Measurements from ENCODE around the gene CCDC122. TPM values are rescaled to one million over a fixed set of nuclear protein-coding genes. Genes with fewer than 3 reads are reported as not detected.

The CCDC122 gene
- total and polyA plus RNA-seq, 10 of the 15 experiments (the other 5 are each of a cell fraction or from before 2014, with no cell fraction given) = 1.0 to 4.5 (median 2.9) TPM; not detected in 1

Small RNAs within 50 kb of the gene (small RNA-seq; reads per million reads assigned to genes)
- gene AL162713.1 = not detected

Other genes starting within 250 kb of the CCDC122 start
- 0.11 and 0.98 TPM in 2 replicates for gene ENOX1, start 92.8 kb downstream of the CCDC122 start, total RNA-seq (2014; rRNA removed)
- gene ENOX1, start 92.8 kb downstream of the CCDC122 start, total RNA-seq (2014; rRNA removed; fragmentation: Illumina TruSeq; extraction: Trizol) = 0.18 and 0.23 TPM in 2 replicates
- gene ENOX1, start 92.8 kb downstream of the CCDC122 start, total RNA-seq (2021) = 0.11 and 0.13 TPM in 2 replicates
- gene ENOX1, start 92.8 kb downstream of the CCDC122 start, polyA plus RNA-seq (2011; rRNA removed) = 0.16 and 0.20 TPM in 2 replicates
- gene ENOX1, start 92.8 kb downstream of the CCDC122 start, polyA plus RNA-seq (2014; fragmentation: Illumina TruSeq; extraction: Trizol) = 0.18 and 0.21 TPM in 2 replicates
- under 1 TPM; 0.11 to 0.26 TPM for gene ENOX1, start 92.8 kb downstream of the CCDC122 start, polyA plus RNA-seq (2014; fragmentation: Nextera tagmentation; extraction: Ambion mirVana)
- 0.14 and 0.19 TPM in 2 replicates for gene ENOX1, start 92.8 kb downstream of the CCDC122 start, polyA plus RNA-seq (2014; rRNA removed)
- under 1 TPM; 0.11 to 0.13 TPM for gene ENOX1, start 92.8 kb downstream of the CCDC122 start, polyA plus RNA-seq (2016; fragmentation: Nextera tagmentation; extraction: Ambion mirVana)
- gene LACC1, start 164 bp upstream of the CCDC122 start, total RNA-seq (2014; rRNA removed) = 2.1 and 2.4 TPM in 2 replicates
- 3.5 and 3.7 TPM in 2 replicates for gene LACC1, start 164 bp upstream of the CCDC122 start, total RNA-seq (2014; rRNA removed; fragmentation: Illumina TruSeq; extraction: Trizol)
- 2.5 and 3.5 TPM in 2 replicates for gene LACC1, start 164 bp upstream of the CCDC122 start, total RNA-seq (2021)
- 0.03 TPM in 2 replicates for gene LACC1, start 164 bp upstream of the CCDC122 start, polyA plus RNA-seq (2011; rRNA removed)
- gene LACC1, start 164 bp upstream of the CCDC122 start, polyA plus RNA-seq (2014; fragmentation: Illumina TruSeq; extraction: Trizol) = 3.6 and 5.5 TPM in 2 replicates
- gene LACC1, start 164 bp upstream of the CCDC122 start, polyA plus RNA-seq (2014; fragmentation: Nextera tagmentation; extraction: Ambion mirVana) = 1 to 10 TPM in 1 of 2 experiments, under 1 TPM in 1; 0.93 to 1.8 TPM
- gene LACC1, start 164 bp upstream of the CCDC122 start, polyA plus RNA-seq (2014; rRNA removed) = 2.1 and 3.2 TPM in 2 replicates
- gene LACC1, start 164 bp upstream of the CCDC122 start, polyA plus RNA-seq (2016; fragmentation: Nextera tagmentation; extraction: Ambion mirVana) = 1 to 10 TPM; 2.7 to 3.6 TPM